GM18951 (cell line): Measurements from ENCODE around the gene CDHR5.
"Not testable (repeated sequence)": the region's sequence is repeated elsewhere in the genome, so short reads cannot be mapped to it uniquely, and the experiment has no call there.

Experiments used
- POLR2A ChIP-seq: IDR thresholded peaks from 4 replicates; pipeline ENCODE4 v1.6.1; 2011; ENCODE audit warnings: mild to moderate bottlenecking; ENCODE audit not compliant: insufficient read length, insufficient read depth; ENCODE audit errors: extremely low read depth
- in situ Hi-C: fragments of 300-500 bp; cut with MboI; formaldehyde crosslinking; loops from one replicate; pipeline ENCODE4 v1.12.0; 2022; ENCODE audit warnings: low sequenced_read_pairs, mixed read lengths, inconsistent platforms; ENCODE audit not compliant: unreplicated experiment

CDHR5 gene

DNA sequence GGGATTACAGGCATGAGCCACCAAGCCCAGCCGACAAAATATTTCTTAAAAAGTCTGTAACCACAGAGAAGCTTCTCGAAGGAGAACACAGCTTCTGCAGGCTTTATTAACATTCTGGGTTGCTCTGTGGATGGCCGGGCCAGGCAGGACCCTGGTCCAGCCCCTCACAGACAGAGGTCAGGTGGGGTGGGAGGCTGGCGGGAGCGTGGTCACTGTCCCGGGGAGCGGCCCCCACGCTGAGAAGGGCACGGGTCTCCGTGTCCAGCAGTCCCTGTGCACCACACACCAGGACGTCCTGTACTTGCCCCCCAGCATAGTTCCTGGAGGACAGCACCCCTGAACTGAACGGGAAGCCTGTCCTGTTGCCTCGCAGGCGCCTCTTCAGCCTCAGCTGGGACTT, 31.7 kb upstream of the CDHR5 start:
- no peak for TF ChIP-seq POLR2A
- in situ Hi-C loops = no loop called here

- in situ Hi-C loops = no loop called here
- TF ChIP-seq POLR2A = no peak
These were observed 30.4 kb upstream of the CDHR5 start for GRCh38 chr11:655036-655726.

DNA sequence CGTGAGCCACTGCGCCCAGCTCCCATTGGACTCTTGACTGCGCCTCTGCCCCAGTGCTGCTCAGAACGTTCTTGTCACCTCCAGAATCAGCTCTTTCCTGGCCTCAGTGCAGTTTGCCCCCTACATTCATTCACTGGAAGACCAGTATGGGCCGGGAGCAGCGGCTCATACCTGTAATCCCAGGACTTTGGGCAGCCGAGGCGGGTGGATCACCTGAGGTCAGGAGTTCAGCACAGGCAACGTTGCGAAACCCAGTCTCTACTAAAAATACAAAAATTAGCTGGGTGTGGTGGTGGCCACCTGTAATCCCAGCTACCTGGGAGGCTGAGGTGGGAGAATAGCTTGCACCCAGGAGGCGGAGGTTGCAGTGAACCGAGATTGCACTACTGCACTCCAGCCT, 29.7 kb upstream of the CDHR5 start:
- in situ Hi-C loops = not testable (repeated sequence)

DNA sequence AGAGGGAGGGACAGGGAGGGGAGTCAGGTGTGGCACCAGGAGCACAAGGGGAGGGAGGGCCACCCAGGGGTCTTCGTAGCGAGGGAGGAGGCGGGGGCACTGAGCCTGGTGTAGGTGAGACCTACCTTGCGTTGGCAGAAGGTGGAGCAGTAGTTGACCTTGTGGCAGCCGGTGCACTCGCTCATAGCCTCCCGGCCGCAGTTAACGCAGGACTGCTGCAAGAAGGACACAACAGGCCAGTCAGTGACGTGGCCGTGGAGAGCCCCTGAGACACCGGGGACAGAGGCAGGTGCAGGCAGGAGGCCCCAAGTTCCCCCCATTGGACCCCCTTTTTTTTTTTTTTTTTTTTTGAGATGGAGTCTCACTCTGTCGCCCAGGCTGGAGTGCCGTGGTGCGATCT, 29.1 kb upstream of the CDHR5 start:
- in situ Hi-C loops = no loop called here

DNA sequence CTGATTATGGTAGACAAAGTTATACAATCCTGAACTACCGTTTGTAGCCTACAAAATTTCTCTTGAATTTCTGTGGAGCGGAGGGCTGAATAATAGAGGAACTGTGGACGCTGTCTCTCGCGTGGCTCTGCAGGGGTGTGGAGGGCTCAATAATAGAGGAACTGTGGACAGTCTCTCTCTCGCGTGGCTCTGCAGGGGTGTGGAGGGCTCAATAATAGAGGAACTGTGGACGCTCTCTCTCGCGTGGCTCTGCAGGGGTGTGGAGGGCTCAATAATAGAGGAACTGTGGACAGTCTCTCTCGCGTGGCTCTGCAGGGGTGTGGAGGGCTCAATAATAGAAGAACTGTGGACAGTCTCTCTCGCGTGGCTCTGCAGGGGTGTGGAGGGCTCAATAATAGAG, 28.4 kb upstream of the CDHR5 start:
- in situ Hi-C loops = not testable (repeated sequence)

More for the DNA sequence above, 29.1 kb upstream of the CDHR5 start:
- no peak for TF ChIP-seq POLR2A

DNA sequence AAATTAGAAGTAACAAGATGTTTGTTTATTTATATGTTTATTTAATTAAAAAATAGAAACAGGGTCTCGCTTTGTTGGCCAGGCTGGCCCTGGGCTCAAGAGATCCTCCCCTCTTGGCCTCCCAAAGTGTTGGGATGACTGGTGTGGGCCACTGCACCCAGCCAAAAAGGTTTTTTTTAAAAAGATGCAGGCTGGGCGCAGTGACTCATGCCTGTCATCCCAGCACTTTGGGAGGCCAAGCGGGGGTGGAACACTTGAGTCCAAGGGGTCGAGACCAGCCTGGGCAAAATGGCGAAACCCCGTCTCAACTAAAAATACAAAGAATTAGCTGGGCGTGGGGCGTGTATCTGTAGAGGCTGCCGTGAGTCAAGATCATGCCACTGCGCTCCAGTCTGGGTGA, 25.7 kb upstream of the CDHR5 start:
- no peak for TF ChIP-seq POLR2A
- in situ Hi-C loops = no loop called here

GRCh38 chr11:647672-648158, 23.0 kb upstream of the CDHR5 start:
- in situ Hi-C loops = not testable (repeated sequence)

GRCh38 chr11:646214-646613, 21.5 kb upstream of the CDHR5 start:
- in situ Hi-C loops = no loop called here
- TF ChIP-seq POLR2A = no peak

GRCh38 chr11:645536-645935, 20.8 kb upstream of the CDHR5 start:
- in situ Hi-C loops = no loop called here
- no peak for TF ChIP-seq POLR2A

GRCh38 chr11:643849-644738, 19.3 kb upstream of the CDHR5 start:
- in situ Hi-C loops = no loop called here
- no peak for TF ChIP-seq POLR2A

DNA sequence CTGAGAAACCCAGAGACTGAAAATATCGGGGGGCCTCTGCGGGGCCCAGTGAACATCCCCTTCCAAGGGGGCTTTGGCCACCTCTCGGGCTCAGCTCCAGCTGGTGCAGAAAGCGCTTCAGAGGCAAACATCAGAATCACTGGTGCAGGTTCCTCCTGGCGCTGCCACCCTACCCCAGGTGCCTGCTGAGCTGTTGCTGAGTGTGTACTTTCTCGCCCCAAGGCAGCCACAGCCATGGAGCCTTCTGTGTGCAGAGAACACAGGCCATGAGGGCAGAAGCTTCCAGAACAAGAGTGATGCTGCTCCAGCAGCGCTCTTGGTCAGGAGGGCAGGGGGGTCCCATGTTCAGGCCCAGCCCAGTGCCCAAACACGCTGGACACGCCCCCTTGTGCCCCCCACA, 18.6 kb upstream of the CDHR5 start:
- in situ Hi-C loops = no loop called here
- TF ChIP-seq POLR2A = no peak

GRCh38 chr11:641806-642370, 17.1 kb upstream of the CDHR5 start:
- no peak for TF ChIP-seq POLR2A
- in situ Hi-C loops = no loop called here

GRCh38 chr11:640021-640706, 15.4 kb upstream of the CDHR5 start:
- TF ChIP-seq POLR2A = no peak
- in situ Hi-C loops = no loop called here
